HG03095 (cell line): ENCODE results near the gene TANK.

Source experiments
- ATAC-seq: cut with Tn5 transposase; IDR thresholded peaks from one replicate; pipeline ENCODE4 v1.9.1; 2021; ENCODE audit warnings: moderate library complexity; ENCODE audit not compliant: unreplicated experiment

The TANK gene

GRCh38 chr2:161133366-161133765, 26.9 kb upstream of the TANK start:
- ATAC-seq = no peak

DNA sequence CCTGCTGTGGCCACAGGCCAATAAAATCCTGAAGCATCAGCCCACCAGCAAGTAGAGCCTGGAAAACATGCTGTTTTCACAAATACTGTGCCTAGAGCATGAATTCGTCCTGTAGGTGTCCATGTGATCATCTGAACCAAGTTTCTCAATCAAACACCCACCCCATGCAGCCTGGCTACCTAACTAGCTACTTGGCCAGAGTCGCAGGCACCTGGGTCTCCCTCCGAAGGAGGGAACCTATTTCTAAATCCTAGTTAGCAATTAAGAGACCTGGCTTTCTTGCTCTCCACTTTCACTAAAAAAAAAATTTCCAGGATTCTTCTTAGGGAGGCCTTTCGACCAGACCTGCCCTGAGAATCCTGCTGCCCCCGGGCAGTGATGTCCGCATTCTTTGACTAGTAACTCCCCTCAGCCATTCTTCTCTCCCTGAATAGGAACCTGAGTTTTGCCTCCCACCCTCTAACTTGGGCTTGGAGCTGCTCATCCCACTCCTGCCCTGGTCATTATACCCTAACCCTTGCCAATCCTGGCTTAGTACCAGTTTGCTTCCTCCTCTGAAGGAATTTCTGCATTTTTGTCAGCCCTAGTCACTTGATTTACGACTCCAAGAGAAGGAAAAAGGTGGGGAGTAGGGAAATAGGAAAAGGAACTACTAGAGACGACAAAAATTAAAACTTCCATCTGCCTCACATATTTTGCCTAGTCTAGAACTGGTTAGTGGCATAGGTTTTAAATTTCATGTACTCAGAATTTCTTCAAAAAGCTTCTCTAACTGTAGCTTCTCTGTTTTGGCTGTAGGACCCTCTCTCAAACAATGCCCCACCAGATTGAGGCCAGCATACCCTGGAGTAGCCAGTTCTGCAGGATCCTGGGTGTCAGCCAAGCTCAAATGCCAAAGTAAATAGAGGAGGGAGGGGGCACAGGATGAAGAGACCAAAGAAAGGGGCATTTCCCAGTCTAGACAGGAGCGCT, 25.4 kb upstream of the TANK start:
- ATAC-seq = no peak

GRCh38 chr2:161135951-161136593, 24.2 kb upstream of the TANK start:
- no peak for ATAC-seq

- peak; percentile 77 for ATAC-seq
These were observed 23.4 kb upstream of the TANK start for GRCh38 chr2:161136696-161137324.

DNA sequence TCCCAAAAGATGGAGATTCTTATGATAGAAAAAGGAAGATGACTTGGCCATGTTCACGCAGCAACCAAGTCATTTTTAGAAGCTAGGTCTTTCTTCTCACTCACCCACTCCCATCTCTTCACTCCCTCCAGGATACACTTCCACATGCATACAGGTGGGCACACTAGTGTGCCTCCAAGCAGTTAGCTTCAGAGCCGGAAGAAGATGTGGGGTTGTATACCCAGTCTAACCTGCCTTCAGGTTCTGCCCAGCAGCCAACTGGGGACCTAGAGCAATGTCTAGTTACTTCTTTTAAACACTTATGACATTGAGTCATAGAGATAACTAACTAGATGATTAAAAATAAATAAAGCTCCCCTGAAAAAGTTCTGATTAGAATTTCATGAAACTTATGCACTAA, 21.8 kb upstream of the TANK start:
- no peak for ATAC-seq

DNA sequence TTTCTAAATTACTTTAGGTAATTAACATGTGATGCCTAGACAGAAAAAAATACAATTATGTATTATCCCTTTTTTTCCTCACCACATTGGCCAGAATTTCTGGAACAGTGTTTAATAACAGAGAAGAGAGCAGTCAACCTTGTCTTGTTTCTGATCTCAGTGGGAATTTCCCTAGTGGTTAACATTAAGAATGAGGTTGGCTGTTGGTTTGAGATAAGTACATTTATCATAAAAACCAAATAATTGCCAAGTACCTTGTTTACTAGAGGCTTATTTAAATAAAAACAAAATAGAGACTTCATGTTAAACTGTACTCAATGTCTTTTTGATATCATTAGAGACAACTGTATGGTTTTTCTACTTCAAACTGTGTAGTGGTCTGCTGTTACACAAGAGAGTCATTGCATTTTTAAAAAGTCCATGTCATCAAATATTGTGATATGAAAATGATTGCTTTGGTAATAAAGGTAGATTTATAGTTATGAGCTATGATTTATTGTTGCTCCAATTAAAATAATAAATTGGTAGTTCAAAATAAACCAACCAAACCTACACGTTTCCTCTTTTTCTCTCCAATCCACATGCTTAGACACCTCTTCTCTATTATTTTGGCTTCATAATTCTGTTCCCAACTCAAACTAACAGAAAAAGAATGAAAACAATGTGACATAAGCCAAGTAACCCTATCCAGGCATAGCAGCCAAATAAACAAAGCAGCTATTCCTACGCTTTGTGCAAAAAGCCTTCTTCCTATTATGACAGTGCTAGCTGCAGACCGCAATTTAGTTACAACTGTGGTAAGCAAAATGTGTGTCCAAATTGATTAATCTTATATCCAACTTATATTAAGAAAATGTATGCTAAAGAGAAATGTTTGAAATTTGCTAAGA, 20.9 kb upstream of the TANK start:
- peak; percentile 33 for ATAC-seq

- ATAC-seq = peak; percentile 25
These were observed 19.2 kb upstream of the TANK start for GRCh38 chr2:161141033-161141432.

DNA sequence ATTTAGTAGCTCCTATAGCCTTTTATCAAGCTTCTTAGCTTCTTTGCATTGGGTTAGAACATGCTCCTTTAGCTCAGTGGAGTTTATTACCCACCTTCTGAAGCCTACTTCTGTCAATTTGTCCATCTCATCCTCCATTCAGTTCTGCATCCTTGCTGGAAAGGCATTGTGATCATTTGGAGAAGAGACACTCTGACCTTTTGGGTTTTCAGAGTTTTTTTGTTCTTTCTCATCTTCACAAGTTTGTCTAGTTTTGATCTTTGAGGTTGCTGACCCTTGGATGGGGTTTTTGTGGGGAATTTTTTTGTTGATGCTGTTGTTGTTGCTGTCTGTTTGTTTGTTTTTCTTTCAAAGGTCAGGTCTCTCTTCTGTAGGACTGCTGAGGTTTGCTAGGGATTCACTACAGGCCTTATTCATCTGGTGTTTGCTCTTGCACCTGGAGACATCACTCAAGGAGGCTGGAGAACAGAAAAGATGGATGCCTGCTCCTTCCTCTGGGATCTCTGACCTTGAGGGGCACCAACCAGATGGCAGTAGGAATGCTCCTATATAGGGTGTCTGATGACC, 13.9 kb upstream of the TANK start:
- no peak for ATAC-seq

GRCh38 chr2:161146996-161147395, 13.2 kb upstream of the TANK start:
- no peak for ATAC-seq

- no peak for ATAC-seq
These were observed 12.4 kb upstream of the TANK start for GRCh38 chr2:161147856-161148255.

- ATAC-seq = no peak
These were observed 9.5 kb upstream of the TANK start for GRCh38 chr2:161150704-161151103.

DNA sequence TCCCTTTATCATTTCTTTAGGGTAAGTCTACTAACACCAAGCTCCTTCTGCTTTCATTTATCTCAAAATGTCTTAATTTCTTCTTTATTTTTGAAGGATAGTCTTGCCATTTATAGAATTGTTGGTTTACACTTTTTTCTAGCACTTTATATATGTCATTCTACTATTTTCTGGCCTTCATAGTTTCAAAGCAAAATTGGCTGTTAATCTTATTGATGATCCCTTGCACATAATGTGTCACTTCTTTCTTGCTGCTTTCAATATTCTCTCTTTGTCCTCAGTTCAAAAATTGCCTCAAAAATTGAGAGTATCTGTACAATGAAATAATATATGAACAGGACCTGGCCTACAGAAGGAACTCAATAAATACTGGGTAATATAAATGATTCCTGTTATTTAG, 7.9 kb upstream of the TANK start:
- ATAC-seq = no peak

- no peak for ATAC-seq
These were observed 1.3 kb upstream of the TANK start for GRCh38 chr2:161158882-161159281.

DNA sequence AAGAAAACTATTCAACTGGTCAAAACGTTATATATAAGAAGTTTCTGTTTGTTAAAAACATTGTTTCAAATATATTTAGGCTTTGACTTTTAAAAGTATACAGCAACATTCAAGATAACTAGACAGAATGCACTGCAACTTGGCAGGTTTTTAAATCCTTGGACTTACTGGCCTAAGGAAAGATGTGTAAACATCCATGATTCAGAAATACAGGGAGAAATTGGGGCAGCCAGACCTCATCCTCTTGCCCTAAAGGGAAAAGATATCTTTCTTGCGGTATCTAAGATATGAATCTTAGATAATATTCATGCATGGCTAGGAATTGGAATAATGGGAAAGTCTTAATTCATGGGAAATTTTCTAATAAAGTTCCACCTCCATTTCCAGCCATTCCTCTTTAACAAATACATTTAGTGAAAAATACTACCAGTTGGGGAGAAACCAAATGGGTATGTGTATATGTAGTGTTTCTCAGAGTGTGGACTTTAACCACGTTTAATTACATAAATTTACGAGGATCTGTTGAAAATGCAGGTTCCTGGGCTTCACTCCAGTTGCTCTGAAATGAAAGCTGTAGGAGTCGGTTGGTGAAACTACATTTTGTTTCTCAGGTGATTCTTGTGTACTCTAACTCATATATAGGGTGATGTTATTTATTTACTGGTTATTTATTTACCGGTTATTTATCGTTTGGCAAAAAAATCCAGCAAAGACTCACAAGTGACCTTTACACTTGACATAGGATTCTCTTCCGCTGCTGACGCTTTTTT, 587 bp upstream of the TANK start:
- ATAC-seq = peak; percentile 4

DNA sequence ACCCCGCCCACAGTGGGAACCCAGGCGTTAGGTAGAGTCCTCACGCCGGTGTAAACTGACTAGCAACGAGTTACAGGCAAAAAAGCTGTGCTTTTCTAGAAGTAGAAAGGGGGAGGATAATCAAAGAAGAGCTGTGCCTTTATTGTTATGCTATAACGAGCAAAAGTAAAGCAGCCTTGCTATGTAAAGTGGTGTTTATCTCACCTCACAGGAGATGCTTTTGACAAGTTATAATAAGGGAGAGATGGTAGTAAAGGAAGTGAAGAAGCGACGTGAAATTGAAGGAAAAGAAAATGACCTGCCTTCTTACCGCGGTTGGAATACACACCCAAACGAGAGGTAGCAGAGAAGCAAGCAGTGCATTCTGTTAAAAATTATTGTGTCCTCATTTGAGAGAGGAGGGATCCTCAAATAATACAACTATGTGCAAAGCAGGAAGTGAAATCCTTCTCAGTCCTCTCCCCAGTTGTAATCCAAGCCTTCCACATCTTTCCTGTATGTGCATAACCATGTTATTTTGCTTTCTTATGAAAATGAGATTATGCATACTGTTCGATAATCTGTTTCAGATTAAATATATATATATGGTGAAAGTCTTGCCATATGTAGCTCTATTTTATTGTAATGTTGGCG, 962 bp downstream of the TANK start:
- ATAC-seq = no peak

- ATAC-seq = no peak
These were observed 3.2 kb downstream of the TANK start for GRCh38 chr2:161163440-161163839.

DNA sequence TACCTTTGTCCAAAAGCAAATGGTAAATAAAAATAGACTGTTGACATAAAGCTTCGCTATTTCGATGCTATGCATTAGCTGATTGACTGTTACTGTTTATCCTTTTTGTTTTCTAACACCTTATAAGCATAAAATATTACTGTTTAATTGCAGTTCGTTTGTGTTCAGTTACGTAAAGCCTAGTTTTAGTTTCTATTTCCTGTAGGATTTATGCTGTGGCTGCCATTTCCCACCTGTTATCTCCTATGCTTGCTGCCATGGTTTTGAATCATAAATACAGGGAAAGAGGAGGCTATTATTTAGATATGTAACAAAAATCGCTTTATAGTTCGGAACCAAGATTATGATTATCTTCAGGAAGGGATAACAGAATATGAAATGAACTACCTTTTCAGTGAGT, 3.9 kb downstream of the TANK start:
- ATAC-seq = no peak

GRCh38 chr2:161165266-161165665, 5.0 kb downstream of the TANK start:
- ATAC-seq = no peak

DNA sequence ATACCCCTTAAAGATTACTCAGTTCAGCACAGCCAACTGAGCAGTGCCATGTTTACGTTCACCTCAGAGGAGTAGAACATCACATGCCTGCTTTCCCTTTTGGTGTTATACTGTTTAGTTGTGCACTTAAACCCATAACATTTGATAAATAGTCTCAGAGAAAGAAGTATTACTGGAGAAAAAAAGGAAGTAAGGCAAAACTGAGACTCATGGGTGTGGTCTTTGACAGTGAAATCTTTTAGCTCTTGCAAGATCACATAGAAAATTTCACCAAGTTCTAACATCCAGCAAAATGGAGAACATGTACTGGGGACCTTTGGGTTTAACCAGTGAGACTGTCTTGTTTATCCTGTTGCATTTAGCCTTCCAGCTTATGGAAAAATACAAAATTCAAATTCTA, 5.6 kb downstream of the TANK start:
- peak; percentile 30 for ATAC-seq
